Left kidney (tissue), 2 donors: ENCODE data around the gene FAM98A. TPM values are rescaled to one million over a fixed set of nuclear protein-coding genes. Genes with fewer than 3 reads are reported as not detected.

Experiments
- DNase-seq: peaks from one replicate; pipeline ENCODE4 v3.0.0-alpha.2; 2013
- polyA plus RNA-seq: library from polyadenylated mRNA; unstranded; fragments of 120-200 nt; gene quantifications from one replicate; pipeline ENCODE4 v1.2.1, GENCODE V29; 2013; ENCODE audit not compliant: insufficient read length

FAM98A gene
- polyA plus RNA-seq, 1 donor, result 58.5 TPM

DNA sequence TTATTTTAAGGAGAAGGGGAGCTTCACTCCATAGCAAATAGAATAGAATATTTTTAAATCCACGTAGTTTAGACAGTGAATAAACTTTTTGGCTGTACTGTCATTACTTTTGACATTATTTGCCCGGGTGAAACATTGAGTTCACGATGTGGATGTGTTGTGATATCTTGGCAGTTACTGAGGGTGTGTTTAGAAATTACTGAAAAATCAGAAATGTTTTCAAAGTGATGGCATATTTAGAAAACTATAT lies 769 bp upstream of the FAM98A start:
- DNase-seq, result no peak

GRCh38 chr2:33598561-33599174 lies 431 bp downstream of the FAM98A start:
- DNase-seq, result no peak

GRCh38 chr2:33597026-33597425 lies 2.1 kb downstream of the FAM98A start:
- DNase-seq, result no peak

GRCh38 chr2:33595385-33595784 lies 3.7 kb downstream of the FAM98A start:
- no peak for DNase-seq

- no peak for DNase-seq
Observed at GRCh38 chr2:33589444-33589843, 9.7 kb downstream of the FAM98A start.

DNA sequence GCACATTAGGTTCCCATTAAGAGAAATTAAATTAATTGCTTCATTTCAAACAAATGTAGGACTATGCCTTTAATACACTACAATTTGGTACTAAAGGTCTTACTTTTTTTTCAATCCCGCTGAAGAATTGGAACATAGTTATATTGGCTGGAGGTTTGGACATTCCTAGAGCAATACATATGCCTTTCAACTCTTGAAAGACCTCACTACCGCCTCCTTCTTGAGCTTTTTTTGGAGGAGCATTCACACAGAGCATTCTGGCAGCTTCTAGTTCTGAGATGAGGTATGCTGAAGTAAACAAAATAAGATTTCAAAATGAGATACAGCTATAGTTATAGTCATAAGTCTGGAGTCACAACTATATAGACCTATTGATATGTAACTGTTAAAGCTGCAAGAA lies 10.9 kb downstream of the FAM98A start:
- no peak for DNase-seq

GRCh38 chr2:33586766-33587165 lies 12.3 kb downstream of the FAM98A start:
- DNase-seq, result no peak

GRCh38 chr2:33583194-33583938 lies 15.7 kb downstream of the FAM98A start:
- peak; percentile 60 for DNase-seq

GRCh38 chr2:33581872-33582271 lies 17.2 kb downstream of the FAM98A start:
- peak; percentile 20 for DNase-seq

- DNase-seq, result no peak
Observed at GRCh38 chr2:33579227-33579626, 19.9 kb downstream of the FAM98A start.

- DNase-seq, result no peak
Observed at GRCh38 chr2:33577668-33578067, 21.4 kb downstream of the FAM98A start.

- no peak for DNase-seq
Observed at GRCh38 chr2:33577084-33577483, 22.0 kb downstream of the FAM98A start.

GRCh38 chr2:33573657-33574056 lies 25.4 kb downstream of the FAM98A start:
- DNase-seq, result no peak

DNA sequence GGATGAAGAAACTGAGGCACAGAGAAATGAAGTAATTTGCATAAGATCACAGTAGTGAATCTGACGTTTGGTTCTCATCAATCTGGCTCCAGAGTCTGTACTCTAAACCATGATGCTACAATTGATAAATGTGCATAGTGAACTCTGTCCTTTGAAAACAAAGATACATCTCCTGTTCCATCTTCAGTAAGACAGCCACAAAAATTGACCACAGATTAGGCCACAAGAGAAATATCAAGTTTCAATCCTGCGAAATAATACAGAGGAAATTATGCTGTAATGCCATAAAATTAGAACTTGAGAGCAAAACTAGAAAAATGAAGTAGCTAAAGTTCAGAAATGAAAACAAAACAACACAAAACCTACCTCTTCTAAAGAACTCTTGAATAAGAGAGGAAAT lies 28.4 kb downstream of the FAM98A start:
- DNase-seq, result no peak

DNA sequence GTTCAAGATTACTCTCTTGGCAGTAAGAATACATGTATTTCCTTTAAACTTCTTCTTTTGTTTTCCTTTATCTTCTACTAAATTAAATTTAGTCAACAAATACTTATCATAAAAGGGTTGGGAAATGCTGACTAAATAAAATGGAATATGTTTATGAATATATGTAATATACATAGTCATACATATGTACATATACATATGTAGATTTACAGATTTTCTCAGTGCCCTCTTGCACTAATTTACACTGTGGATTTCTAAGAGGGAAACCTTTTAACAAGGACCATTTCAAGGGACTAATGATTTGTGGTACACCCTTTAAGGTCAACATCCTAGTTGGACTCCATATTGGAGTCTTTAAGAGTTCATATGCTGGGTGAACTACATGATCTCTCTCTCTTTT lies 37.2 kb downstream of the FAM98A start:
- no peak for DNase-seq

DNA sequence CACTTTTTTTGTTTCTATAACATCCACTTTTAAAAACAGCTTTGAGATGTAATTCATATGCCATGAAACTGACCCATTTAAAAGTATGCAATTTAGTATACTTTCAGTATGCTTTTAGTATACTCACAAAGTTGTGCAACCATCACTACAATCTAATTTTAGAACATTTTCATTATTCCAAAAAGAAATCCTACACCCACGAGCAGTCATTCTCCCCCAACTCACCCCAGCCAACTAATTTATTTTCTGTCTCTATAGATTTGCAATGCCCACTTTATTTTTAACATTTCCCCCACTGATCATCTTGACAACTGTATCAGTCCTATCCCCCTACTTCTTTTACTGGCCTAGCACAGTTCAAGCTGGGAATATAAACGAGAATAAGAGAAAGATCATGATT lies 39.1 kb downstream of the FAM98A start:
- DNase-seq, result no peak

DNA sequence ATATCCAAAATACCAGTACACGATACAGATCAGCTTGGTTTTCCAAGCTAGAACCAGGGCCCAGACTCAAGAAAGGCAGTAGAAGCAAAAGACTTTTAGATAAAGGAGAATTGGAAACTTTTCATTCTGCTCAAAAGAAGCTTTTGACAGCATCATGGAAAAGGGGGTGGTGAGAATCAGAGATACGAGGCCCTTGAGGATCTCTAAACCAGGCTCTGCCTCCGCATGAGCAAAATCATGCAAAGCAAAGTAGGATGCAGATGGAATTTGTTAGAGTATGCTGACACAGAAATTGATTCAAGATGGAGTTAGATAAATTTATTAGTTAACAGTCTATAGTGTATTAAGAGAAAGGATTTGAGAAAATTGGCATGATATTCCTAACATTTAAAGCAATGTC lies 39.8 kb downstream of the FAM98A start:
- DNase-seq, result no peak

GRCh38 chr2:33555681-33556080 lies 43.4 kb downstream of the FAM98A start:
- no peak for DNase-seq

GRCh38 chr2:33552758-33553461 lies 46.2 kb downstream of the FAM98A start:
- no peak for DNase-seq

- DNase-seq, result no peak
Observed at GRCh38 chr2:33550206-33550605, 48.9 kb downstream of the FAM98A start.

GRCh38 chr2:33541243-33541642 lies 57.9 kb downstream of the FAM98A start:
- DNase-seq, result no peak

GRCh38 chr2:33535421-33535820 lies 63.7 kb downstream of the FAM98A start:
- DNase-seq, result no peak
